ENCODE results near the gene CELF2.

CELF2 gene

DNA sequence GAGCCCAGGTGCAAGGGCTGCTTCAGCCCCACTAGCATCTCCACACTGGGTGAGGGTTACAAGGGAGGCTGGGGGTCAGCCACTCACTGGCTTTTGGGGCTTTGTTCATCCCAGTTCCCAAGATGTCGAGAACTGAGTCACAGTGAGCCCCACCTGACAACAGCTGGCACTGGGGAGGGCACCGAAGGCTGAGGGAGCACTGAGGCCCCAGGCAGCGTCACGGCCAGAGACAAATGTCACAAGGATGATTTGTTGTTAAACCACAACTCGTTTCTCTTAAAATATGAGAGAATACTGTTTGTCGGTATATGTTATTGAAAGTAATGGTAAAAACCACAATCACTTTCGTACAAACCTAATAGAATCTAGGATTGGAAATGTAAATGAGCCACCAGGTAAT, 219.9 kb downstream of the CELF2 start (continued):
- TF ChIP-seq, protein P1, sequence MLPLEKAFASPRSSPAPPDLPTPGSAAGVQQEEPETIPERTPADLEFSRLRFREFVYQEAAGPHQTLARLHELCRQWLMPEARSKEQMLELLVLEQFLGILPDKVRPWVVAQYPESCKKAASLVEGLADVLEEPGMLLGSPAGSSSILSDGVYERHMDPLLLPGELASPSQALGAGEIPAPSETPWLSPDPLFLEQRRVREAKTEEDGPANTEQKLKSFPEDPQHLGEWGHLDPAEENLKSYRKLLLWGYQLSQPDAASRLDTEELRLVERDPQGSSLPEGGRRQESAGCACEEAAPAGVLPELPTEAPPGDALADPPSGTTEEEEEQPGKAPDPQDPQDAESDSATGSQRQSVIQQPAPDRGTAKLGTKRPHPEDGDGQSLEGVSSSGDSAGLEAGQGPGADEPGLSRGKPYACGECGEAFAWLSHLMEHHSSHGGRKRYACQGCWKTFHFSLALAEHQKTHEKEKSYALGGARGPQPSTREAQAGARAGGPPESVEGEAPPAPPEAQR (tag by site-specific recombination; IDR thresholded peaks at IDR 0.05), result no peak
- TF ChIP-seq, protein P2, sequence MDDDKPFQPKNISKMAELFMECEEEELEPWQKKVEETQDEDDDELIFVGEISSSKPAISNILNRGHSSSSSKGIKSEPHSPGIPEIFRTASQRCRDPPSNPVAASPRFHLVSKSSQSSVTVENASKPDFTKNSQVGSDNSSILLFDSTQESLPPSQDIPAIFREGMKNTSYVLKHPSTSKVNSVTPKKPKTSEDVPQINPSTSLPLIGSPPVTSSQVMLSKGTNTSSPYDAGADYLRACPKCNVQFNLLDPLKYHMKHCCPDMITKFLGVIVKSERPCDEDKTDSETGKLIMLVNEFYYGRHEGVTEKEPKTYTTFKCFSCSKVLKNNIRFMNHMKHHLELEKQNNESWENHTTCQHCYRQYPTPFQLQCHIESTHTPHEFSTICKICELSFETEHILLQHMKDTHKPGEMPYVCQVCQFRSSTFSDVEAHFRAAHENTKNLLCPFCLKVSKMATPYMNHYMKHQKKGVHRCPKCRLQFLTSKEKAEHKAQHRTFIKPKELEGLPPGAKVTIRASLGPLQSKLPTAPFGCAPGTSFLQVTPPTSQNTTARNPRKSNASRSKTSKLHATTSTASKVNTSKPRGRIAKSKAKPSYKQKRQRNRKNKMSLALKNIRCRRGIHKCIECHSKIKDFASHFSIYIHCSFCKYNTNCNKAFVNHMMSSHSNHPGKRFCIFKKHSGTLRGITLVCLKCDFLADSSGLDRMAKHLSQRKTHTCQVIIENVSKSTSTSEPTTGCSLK (tag by site-specific recombination; IDR thresholded peaks at IDR 0.05), result no peak
- TF ChIP-seq ZNF223 (tag by site-specific recombination; IDR thresholded peaks at IDR 0.05) (no peak), MYNN (tag by site-specific recombination; IDR thresholded peaks at IDR 0.05; ENCODE audit: borderline replicate concordance) (no peak), SALL2 (tag by site-specific recombination; IDR thresholded peaks at IDR 0.05; ENCODE audit: borderline replicate concordance) (no peak)
- TF ChIP-seq, protein P3, sequence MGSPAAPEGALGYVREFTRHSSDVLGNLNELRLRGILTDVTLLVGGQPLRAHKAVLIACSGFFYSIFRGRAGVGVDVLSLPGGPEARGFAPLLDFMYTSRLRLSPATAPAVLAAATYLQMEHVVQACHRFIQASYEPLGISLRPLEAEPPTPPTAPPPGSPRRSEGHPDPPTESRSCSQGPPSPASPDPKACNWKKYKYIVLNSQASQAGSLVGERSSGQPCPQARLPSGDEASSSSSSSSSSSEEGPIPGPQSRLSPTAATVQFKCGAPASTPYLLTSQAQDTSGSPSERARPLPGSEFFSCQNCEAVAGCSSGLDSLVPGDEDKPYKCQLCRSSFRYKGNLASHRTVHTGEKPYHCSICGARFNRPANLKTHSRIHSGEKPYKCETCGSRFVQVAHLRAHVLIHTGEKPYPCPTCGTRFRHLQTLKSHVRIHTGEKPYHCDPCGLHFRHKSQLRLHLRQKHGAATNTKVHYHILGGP (tag by site-specific recombination; IDR thresholded peaks at IDR 0.05), result no peak
- TF ChIP-seq, protein P4, sequence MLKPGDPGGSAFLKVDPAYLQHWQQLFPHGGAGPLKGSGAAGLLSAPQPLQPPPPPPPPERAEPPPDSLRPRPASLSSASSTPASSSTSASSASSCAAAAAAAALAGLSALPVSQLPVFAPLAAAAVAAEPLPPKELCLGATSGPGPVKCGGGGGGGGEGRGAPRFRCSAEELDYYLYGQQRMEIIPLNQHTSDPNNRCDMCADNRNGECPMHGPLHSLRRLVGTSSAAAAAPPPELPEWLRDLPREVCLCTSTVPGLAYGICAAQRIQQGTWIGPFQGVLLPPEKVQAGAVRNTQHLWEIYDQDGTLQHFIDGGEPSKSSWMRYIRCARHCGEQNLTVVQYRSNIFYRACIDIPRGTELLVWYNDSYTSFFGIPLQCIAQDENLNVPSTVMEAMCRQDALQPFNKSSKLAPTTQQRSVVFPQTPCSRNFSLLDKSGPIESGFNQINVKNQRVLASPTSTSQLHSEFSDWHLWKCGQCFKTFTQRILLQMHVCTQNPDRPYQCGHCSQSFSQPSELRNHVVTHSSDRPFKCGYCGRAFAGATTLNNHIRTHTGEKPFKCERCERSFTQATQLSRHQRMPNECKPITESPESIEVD (tag by site-specific recombination; IDR thresholded peaks at IDR 0.05), result no peak

DNA sequence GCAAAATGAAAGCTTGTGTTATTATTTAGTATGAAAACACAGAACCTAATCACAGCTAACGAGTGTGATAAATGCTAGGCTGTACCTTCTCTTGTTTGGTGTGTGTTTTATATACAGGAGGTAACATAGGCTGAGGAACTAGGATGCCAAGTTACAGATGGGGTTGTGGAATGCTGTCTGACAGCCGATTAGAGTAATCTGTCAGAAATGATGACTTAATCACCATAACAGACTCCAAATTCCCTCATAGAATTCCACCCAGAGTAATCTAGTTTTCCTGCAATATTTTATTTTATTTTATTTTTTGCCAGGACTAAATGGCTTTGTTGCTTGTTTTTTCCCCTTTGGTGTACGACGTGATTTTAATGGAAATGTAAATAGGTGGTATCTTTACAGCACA, 221.2 kb downstream of the CELF2 start:
- Histone ChIP-seq H3K4me3 (ENCODE audit: low read depth, low read length) (no peak overlapping the region), H3K27ac (ENCODE audit: extremely low read depth, low read depth, low read length) (no peak overlapping the region), H3K36me3 (ENCODE audit: control insufficient read depth in 2 of 2, insufficient read depth in 1 of 2, low read length in 2 of 2) (no peaks in the 10 kb centered on the region), H3K4me1 (ENCODE audit: control insufficient read depth, insufficient read depth, low read length) (peaks cover 3% of the 10 kb centered on the region; the same call in 1 of the 2 replicates), H3K9me3 (ENCODE audit: control insufficient read depth, insufficient read depth, low read depth, low read length) (no peaks in the 10 kb centered on the region)
- CTCF ChIA-PET, result no interaction called here
- TF ChIP-seq ZNF514 (tag by site-specific recombination; IDR thresholded peaks at IDR 0.05), result no peak
- POLR2A ChIA-PET, result no interaction called here

DNA sequence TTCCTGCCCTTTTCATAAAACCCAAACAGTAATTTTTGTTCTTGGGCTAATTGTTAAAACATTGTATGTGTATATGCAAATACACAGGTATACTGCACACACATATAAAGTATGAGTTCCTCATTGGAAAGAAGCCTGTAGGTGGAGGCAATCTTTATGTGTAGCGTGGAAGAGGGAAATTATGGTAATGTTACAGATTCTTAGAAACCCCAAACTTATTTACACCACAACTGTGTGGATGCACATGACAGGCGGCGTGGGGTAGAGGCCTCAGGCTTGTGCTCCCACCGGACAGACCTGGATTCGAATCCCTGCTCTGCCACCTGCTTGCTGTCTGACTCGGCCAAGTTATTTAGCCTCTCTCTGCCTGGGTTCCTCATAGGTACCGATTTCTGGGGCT, 223.0 kb downstream of the CELF2 start:
- TF ChIP-seq ZNF514 (tag by site-specific recombination; IDR thresholded peaks at IDR 0.05) (no peak), ZNF121 (tag by site-specific recombination; IDR thresholded peaks at IDR 0.05) (no peak), ZNF366 (tag by site-specific recombination; conservative IDR thresholded peaks at IDR 0.05) (no peak), ZNF664 (tag by site-specific recombination; IDR thresholded peaks at IDR 0.05) (no peak), ZNF274 (IDR thresholded peaks at IDR 0.05; ENCODE audit: low read length) (no peak), ZNF274 (tag by site-specific recombination; IDR thresholded peaks at IDR 0.05; ENCODE audit: borderline replicate concordance) (no peak)
- POLR2A ChIA-PET, result no interaction called here
- Histone ChIP-seq H3K27ac (ENCODE audit: extremely low read depth, low read depth, low read length) (no peak overlapping the region), H3K36me3 (ENCODE audit: control insufficient read depth in 2 of 2, insufficient read depth in 1 of 2, low read length in 2 of 2) (no peaks in the 10 kb centered on the region), H3K4me1 (ENCODE audit: control insufficient read depth, insufficient read depth, low read length) (peaks cover 3% of the 10 kb centered on the region; the same call in 1 of the 2 replicates), H3K9me3 (ENCODE audit: control insufficient read depth, insufficient read depth, low read depth, low read length) (no peaks in the 10 kb centered on the region), H3K4me3 (ENCODE audit: low read depth, low read length) (no peak overlapping the region)
- CTCF ChIA-PET, result no interaction called here
